Esophagus muscularis mucosa (tissue), 4 donors: ENCODE data around the gene CRYBB1. TPM values are rescaled to one million over a fixed set of nuclear protein-coding genes. Genes with fewer than 3 reads are reported as not detected.

ENCODE experiments used
- DNase-seq: peaks from one replicate; pipeline ENCODE4 v3.0.0-alpha.2; 2017; ENCODE audit errors: extremely low spot score
- H3K27ac ChIP-seq, 4 donors: fragments of 200-600 bp; sonication (generic); replicated peaks in 1 of 4; 1 replicate in 3 of 4; 2 replicates in 1 of 4; pipeline ENCODE4 v1.5.1; 2016 to 2019; ENCODE audit warnings: mild to moderate bottlenecking in 1 of 4
- H3K27me3 ChIP-seq, 4 donors: fragments of 200-600 bp; sonication (generic); one replicate each; pipeline versions ENCODE4 v1.5.1 to v1.6.0; 2016 to 2019
- H3K36me3 ChIP-seq, 4 donors: fragments of 200-600 bp; sonication (generic); one replicate each; pipeline ENCODE4 v1.5.1; 2016 to 2019
- H3K4me1 ChIP-seq, 4 donors: fragments of 200-600 bp; sonication (generic); one replicate each; pipeline ENCODE4 v1.5.1; 2016 to 2019
- H3K4me3 ChIP-seq, 4 donors: fragments of 200-600 bp; sonication (generic); 1 replicate in 2 of 4; 2 replicates in 2 of 4; pipeline ENCODE4 v1.5.1; 2016 to 2019; ENCODE audit warnings: mild to moderate bottlenecking in 4 of 4, moderate library complexity in 1 of 4
- H3K9me3 ChIP-seq, 4 donors: fragments of 200-600 bp; sonication (generic); 1 replicate in 3 of 4; 2 replicates in 1 of 4; pipeline ENCODE4 v1.5.1; 2016 to 2019
- EP300 ChIP-seq: sonication (generic); formaldehyde crosslinking; IDR thresholded peaks from one replicate; pipeline ENCODE4 v1.6.1; 2017; ENCODE audit warnings: antibody characterized with exemption
- POLR2A ChIP-seq: fragments of 450-650 bp; IDR thresholded peaks from one replicate; pipeline ENCODE4 v1.6.1; 2017; ENCODE audit warnings: antibody characterized with exemption, moderate library complexity, mild to moderate bottlenecking, low read depth
- POLR2AphosphoS5 ChIP-seq, 2 donors: sonication (generic); formaldehyde crosslinking; IDR thresholded peaks; one replicate each; pipeline ENCODE4 v1.6.1; 2017; ENCODE audit warnings: antibody characterized with exemption in 2 of 2
- WGBS: methylation state at CpG from one replicate; pipeline ENCODE4 v1.1.5; 2018; 5-methylcytosine and 5-hydroxymethylcytosine counted together
- intact Hi-C: fragments of 100-400 bp; cut with DNase I; formaldehyde crosslinking; loops from one replicate; pipeline ENCODE4 v1.15.1; 2023
- total RNA-seq, 4 donors: library from RNA; depleted of rRNA; stranded (reverse); fragments of >200 nt; gene quantifications; one replicate each; pipeline versions ENCODE4 v1.1.0 to v1.2.1, GENCODE V29; 2016
- TF ChIP-seq, protein P1 (sequence below), 3 experiments: fragments of 200-600 bp in 2 of 3; fragments of 450-650 bp in 1 of 3; sonication (generic) in 2 of 3; IDR thresholded peaks; one replicate each; pipeline ENCODE4 v1.5.1; 2017 to 2019; ENCODE audit warnings: antibody characterized with exemption in 3 of 3, mild to moderate bottlenecking in 2 of 3, moderate library complexity in 1 of 3

The CRYBB1 gene
- total RNA-seq, 4 donors from 2014 or later, result 0.33 to 0.86 (median 0.83) TPM; not detected in 1

DNA sequence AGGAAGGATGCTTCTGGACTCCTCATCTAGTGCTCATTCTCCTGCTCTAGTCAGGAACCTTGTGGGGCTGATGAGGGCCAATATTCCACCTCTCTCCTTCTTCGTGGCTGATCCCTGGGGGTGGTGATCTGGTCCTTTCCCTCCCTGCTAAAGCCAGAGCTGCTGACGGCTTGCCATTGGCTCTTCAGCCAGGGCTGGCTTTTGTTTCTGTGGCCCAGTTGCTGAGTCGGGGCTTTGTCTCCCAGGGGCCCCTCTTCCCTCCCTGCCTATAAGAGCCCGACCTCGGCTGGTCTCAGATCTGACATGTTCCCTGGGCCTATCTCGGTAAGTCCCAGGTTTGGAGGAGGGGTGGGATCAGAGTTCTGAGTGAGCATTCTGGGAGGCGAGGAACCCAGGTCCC is 3.8 kb upstream of the CRYBB1 start, which contains the start of gene CRYBA4:
Gene CRYBA4, plus strand, starts transcription at position 301 of the 400 bp plus-strand sequence. CDS start 634 bp downstream, outside the sequence.
- Histone ChIP-seq H3K36me3 (no peaks in the 10 kb centered on the region), H3K27ac (no peak within 1 kb of the TSS), H3K9me3 (no peaks in the 10 kb centered on the region), H3K4me1 (peaks cover 0 to 13% (median 4%) of the 10 kb centered on the region in 4 donors), H3K4me3 (no peak within 1 kb of the TSS), H3K27me3 (peaks cover 0 to 43% (median 0%) of the 10 kb centered on the region in 4 donors)
- no peak for TF ChIP-seq EP300
- TF ChIP-seq, protein P1, sequence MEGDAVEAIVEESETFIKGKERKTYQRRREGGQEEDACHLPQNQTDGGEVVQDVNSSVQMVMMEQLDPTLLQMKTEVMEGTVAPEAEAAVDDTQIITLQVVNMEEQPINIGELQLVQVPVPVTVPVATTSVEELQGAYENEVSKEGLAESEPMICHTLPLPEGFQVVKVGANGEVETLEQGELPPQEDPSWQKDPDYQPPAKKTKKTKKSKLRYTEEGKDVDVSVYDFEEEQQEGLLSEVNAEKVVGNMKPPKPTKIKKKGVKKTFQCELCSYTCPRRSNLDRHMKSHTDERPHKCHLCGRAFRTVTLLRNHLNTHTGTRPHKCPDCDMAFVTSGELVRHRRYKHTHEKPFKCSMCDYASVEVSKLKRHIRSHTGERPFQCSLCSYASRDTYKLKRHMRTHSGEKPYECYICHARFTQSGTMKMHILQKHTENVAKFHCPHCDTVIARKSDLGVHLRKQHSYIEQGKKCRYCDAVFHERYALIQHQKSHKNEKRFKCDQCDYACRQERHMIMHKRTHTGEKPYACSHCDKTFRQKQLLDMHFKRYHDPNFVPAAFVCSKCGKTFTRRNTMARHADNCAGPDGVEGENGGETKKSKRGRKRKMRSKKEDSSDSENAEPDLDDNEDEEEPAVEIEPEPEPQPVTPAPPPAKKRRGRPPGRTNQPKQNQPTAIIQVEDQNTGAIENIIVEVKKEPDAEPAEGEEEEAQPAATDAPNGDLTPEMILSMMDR (IDR thresholded peaks at IDR 0.05), result no peak
- no peak for TF ChIP-seq POLR2A
- no peak for TF ChIP-seq POLR2AphosphoS5 (IDR thresholded peaks at IDR 0.05)
- no peak for DNase-seq
- 62% methylated on average over 7 of the region's 7 CpGs for WGBS
- intact Hi-C loops, result no loop called here

DNA sequence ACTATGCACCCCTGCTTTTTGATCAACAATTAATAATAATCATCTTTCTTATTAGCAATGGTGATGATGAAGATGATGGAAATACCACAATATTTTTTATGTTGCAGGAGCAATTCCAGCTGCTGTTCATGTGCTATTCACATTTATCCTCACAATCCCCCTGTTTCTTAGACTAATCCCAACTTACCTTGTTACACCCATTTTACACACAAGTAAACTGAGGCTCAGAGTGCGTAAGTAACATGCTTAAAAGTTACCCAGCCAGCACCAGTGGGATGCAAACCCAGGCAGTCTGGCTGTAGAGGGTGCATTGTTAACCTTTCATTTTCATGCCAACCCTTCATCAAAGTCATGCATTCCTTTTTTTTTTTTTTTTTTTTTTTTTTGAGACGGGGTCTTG is 2.4 kb upstream of the CRYBB1 start:
- DNase-seq, result no peak
- H3K9me3 ChIP-seq, result no peaks in the 10 kb centered on the region
- intact Hi-C loops, result no loop called here
- H3K36me3 ChIP-seq, result no peaks in the 10 kb centered on the region
- no peak overlapping the region for H3K4me3 ChIP-seq
- 89% methylated on average over 2 of the region's 2 CpGs for WGBS
- no peak overlapping the region for H3K27ac ChIP-seq
- TF ChIP-seq EP300, result no peak
- peaks cover 0 to 13% (median 4%) of the 10 kb centered on the region in 4 donors for H3K4me1 ChIP-seq
- peaks cover 0 to 57% (median 0%) of the 10 kb centered on the region in 4 donors for H3K27me3 ChIP-seq

DNA sequence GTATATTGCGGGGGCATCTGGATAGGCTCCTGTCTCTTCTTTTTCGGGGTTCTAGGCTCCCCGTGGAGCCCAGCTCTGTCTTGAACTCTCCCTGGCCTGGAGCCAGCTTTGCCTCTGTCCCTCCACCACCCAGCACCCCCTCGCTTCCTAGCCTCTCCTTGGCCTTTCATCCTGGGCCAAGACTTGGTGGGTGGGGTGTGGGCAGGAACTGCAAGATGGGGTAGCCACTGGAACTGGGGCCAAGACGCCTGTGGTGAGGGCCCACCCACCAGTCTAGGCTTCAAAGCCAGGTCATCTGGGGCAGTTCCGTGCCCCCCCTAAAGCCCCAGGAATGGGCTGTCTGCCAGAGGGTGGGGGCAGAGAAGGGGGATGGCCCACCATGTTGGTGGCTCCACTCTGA is 1.7 kb upstream of the CRYBB1 start:
- DNase-seq, result no peak
- H3K4me3 ChIP-seq, result no peak overlapping the region
- H3K27me3 ChIP-seq, result peaks cover 0 to 64% (median 0%) of the 10 kb centered on the region in 4 donors
- H3K4me1 ChIP-seq, result peaks cover 0 to 13% (median 4%) of the 10 kb centered on the region in 4 donors
- no peak overlapping the region for H3K27ac ChIP-seq
- H3K36me3 ChIP-seq, result no peaks in the 10 kb centered on the region
- intact Hi-C loops, result no loop called here
- WGBS, result 54% methylated on average over 6 of the region's 6 CpGs
- TF ChIP-seq POLR2A (no peak), EP300 (no peak), POLR2AphosphoS5 (IDR thresholded peaks at IDR 0.05) (no peak)
- TF ChIP-seq, protein P1 (IDR thresholded peaks at IDR 0.05), result no peak
- H3K9me3 ChIP-seq, result no peaks in the 10 kb centered on the region

DNA sequence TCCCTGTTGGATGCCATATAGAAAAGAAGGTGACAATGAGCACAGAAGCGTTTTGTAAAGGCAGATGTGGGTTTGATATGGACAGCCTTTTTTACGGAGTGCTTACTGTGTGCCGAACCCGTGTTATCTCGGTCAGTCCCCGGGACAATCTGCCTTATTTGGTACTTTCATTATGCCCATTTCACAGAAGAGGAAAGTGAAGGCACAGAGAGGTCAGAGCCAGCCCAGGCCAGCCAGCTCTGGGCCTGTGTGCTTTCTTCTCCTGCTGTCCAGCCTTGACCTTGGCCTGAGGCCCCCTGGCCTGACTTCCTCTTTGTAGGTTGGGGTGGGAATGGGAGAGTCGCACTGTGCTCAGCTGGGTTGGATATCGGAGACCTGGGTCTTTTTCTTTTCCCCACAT is 628 bp upstream of the CRYBB1 start:
- Histone ChIP-seq H3K27me3 (peaks cover 0 to 73% (median 0%) of the 10 kb centered on the region in 4 donors), H3K4me1 (peaks cover 0 to 13% (median 4%) of the 10 kb centered on the region in 4 donors), H3K9me3 (no peaks in the 10 kb centered on the region), H3K27ac (no peak overlapping the region), H3K4me3 (no peak overlapping the region), H3K36me3 (no peaks in the 10 kb centered on the region)
- no peak for DNase-seq
- 90% methylated on average over 8 of the region's 8 CpGs for WGBS
- TF ChIP-seq, protein P1 (IDR thresholded peaks at IDR 0.05), result no peak
- TF ChIP-seq EP300, result no peak
- no peak for TF ChIP-seq POLR2AphosphoS5 (IDR thresholded peaks at IDR 0.05)
- no peak for TF ChIP-seq POLR2A
- intact Hi-C loops, result no loop called here

DNA sequence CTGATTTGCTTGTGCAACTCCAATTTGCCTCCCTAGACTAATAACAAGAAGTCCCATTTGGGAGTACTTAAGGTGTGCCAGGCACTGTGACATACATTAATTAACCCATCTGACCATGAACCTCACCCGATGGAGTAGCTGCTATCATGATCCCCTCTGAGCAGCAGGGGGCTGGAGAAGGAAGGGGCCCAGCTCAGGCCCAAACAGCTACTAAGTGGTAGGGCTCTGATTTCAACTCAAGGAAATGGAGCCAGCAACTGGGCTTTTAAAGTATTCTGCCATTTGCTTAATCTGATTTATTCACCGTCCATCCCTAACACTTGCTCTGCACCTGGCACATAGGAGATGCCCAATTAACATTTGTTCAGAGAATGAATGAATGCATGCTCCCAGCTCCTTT is 1.2 kb downstream of the CRYBB1 start:
- intact Hi-C loops, result no loop called here
- DNase-seq, result no peak
- Histone ChIP-seq H3K4me1 (peaks cover 0 to 13% (median 4%) of the 10 kb centered on the region in 4 donors), H3K4me3 (no peak overlapping the region), H3K27me3 (peaks cover 0 to 79% (median 0%) of the 10 kb centered on the region in 4 donors), H3K9me3 (no peaks in the 10 kb centered on the region), H3K36me3 (no peaks in the 10 kb centered on the region), H3K27ac (no peak overlapping the region)
- TF ChIP-seq, protein P1 (IDR thresholded peaks at IDR 0.05), result no peak
- no peak for TF ChIP-seq EP300
- TF ChIP-seq POLR2A, result no peak
- TF ChIP-seq POLR2AphosphoS5 (IDR thresholded peaks at IDR 0.05), result no peak
- 66% methylated on average over 2 of the region's 2 CpGs for WGBS
